Measurements from ENCODE around the gene NCOR1.
"Not testable (repeated sequence)": the region's sequence is repeated elsewhere in the genome, so short reads cannot be mapped to it uniquely, and the experiment has no call there.

Gene NCOR1

GRCh38 chr17:16145319-16145890 lies 69.9 kb downstream of the NCOR1 start:
- DNase-seq (ENCODE audit: low spot score): not testable (repeated sequence)

- no peak for DNase-seq (ENCODE audit: low spot score)
Observed at GRCh38 chr17:16141685-16142084, 73.6 kb downstream of the NCOR1 start.

- DNase-seq (ENCODE audit: low spot score): no peak
Observed at GRCh38 chr17:16140854-16141253, 74.5 kb downstream of the NCOR1 start.

GRCh38 chr17:16135461-16135860 lies 79.9 kb downstream of the NCOR1 start:
- DNase-seq (ENCODE audit: low spot score): no peak

GRCh38 chr17:16131593-16131992 lies 83.7 kb downstream of the NCOR1 start:
- no peak for DNase-seq (ENCODE audit: low spot score)

GRCh38 chr17:16129441-16130205 lies 85.7 kb downstream of the NCOR1 start:
- DNase-seq (ENCODE audit: low spot score): no peak

GRCh38 chr17:16123531-16123930 lies 91.8 kb downstream of the NCOR1 start:
- no peak for DNase-seq (ENCODE audit: low spot score)

GRCh38 chr17:16122697-16123434 lies 92.5 kb downstream of the NCOR1 start:
- DNase-seq (ENCODE audit: low spot score): no peak

- DNase-seq (ENCODE audit: low spot score): no peak
Observed at GRCh38 chr17:16121915-16122314, 93.4 kb downstream of the NCOR1 start.

- no peak for DNase-seq (ENCODE audit: low spot score)
Observed at GRCh38 chr17:16120937-16121336, 94.4 kb downstream of the NCOR1 start.

- DNase-seq (ENCODE audit: low spot score): no peak
Observed at GRCh38 chr17:16117149-16117548, 98.2 kb downstream of the NCOR1 start.

- DNase-seq (ENCODE audit: low spot score): not testable (repeated sequence)
Observed at GRCh38 chr17:16115077-16115698, 100.1 kb downstream of the NCOR1 start.

GRCh38 chr17:16108871-16109270 lies 106.5 kb downstream of the NCOR1 start:
- no peak for DNase-seq (ENCODE audit: low spot score)

- DNase-seq (ENCODE audit: low spot score): no peak
Observed at GRCh38 chr17:16108386-16108785, 106.9 kb downstream of the NCOR1 start.

GRCh38 chr17:16107165-16107770 lies 108.1 kb downstream of the NCOR1 start:
- DNase-seq (ENCODE audit: low spot score): no peak

GRCh38 chr17:16106161-16106891 lies 109.0 kb downstream of the NCOR1 start:
- DNase-seq (ENCODE audit: low spot score): no peak

- DNase-seq (ENCODE audit: low spot score): no peak
Observed at GRCh38 chr17:16104189-16104588, 111.1 kb downstream of the NCOR1 start.

GRCh38 chr17:16101440-16101839 lies 113.9 kb downstream of the NCOR1 start:
- DNase-seq (ENCODE audit: low spot score): no peak

- no peak for DNase-seq (ENCODE audit: low spot score)
Observed at GRCh38 chr17:16100737-16101400, 114.5 kb downstream of the NCOR1 start.

GRCh38 chr17:16091773-16092172 lies 123.6 kb downstream of the NCOR1 start:
- DNase-seq (ENCODE audit: low spot score): no peak

- no peak for DNase-seq (ENCODE audit: low spot score)
Observed at GRCh38 chr17:16086957-16087356, 128.4 kb downstream of the NCOR1 start.

Data from SW480 (cell line).